ENCODE data around the gene TSC22D1. TPM values are rescaled to one million over a fixed set of nuclear protein-coding genes. Genes with fewer than 3 reads are reported as not detected.

TSC22D1 gene
- total and polyA plus RNA-seq, 4 donors: 21.0 to 43.5 (median 37.0) TPM

DNA sequence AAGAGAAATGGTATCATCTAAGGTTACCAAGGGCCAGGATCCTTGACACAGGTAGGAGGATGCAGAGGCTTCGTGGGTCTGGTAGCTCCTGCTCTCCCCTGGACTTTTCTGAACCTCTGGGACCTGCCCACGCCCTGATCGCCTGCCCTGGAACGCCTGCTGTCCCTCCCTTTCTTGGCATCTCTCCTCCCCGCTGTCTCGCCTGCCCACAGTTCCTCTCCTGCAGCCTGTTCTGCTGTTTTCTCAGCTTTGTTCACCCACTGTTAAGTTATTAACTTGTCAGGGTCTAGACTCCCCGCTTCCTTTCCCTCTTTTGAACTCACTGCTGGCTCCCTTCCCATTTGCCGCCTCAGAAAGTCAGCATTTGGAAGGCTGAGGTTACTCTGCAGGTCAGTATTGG is 182.7 kb downstream of the TSC22D1 start:
- Histone ChIP-seq H3K9ac (ENCODE audit: low read depth in 1 of 2, low read length in 2 of 2) (no peak overlapping the region), H3K27me3 (ENCODE audit: control insufficient read depth in 4 of 4, insufficient read depth in 4 of 4, low read length in 3 of 4) (no peaks in the 10 kb centered on the region), H3K4me3 (ENCODE audit: low read depth in 1 of 3, low read length in 3 of 3) (no peak overlapping the region), H3K4me1 (ENCODE audit: control insufficient read depth in 4 of 4, insufficient read depth in 4 of 4, low read length in 3 of 4) (peaks cover 3 to 17% (median 8%) of the 10 kb centered on the region in 4 donors), H3K36me3 (ENCODE audit: control insufficient read depth in 4 of 4, insufficient read depth in 3 of 4, low read depth in 1 of 4, low read length in 3 of 4) (no peaks in the 10 kb centered on the region), H3K27ac (ENCODE audit: low read depth in 1 of 2, low read length in 2 of 2) (no peak overlapping the region), H3K9me3 (ENCODE audit: control insufficient read depth in 4 of 4, low read length in 3 of 4) (no peaks in the 10 kb centered on the region)
- 14% methylated on average over 8 of the region's 8 CpGs for WGBS
- peak; percentile 65 for DNase-seq (ENCODE audit: low spot score)
- no peak for TF ChIP-seq SP1 (IDR thresholded peaks at IDR 0.05)
- no peak for TF ChIP-seq EGR1 (IDR thresholded peaks at IDR 0.05; ENCODE audit: low read depth in 2 of 2)
- peak in 1 of 2 donors; percentile 35 for TF ChIP-seq HNF4A (conservative IDR thresholded peaks at IDR 0.05)
- TF ChIP-seq FOXA1 (IDR thresholded peaks at IDR 0.05): no peak
- TF ChIP-seq HNF4G (IDR thresholded peaks at IDR 0.05): no peak
- TF ChIP-seq TAF1 (conservative IDR thresholded peaks at IDR 0.05): no peak
- no peak for TF ChIP-seq YY1 (IDR thresholded peaks at IDR 0.05)
- TF ChIP-seq, protein P1, sequence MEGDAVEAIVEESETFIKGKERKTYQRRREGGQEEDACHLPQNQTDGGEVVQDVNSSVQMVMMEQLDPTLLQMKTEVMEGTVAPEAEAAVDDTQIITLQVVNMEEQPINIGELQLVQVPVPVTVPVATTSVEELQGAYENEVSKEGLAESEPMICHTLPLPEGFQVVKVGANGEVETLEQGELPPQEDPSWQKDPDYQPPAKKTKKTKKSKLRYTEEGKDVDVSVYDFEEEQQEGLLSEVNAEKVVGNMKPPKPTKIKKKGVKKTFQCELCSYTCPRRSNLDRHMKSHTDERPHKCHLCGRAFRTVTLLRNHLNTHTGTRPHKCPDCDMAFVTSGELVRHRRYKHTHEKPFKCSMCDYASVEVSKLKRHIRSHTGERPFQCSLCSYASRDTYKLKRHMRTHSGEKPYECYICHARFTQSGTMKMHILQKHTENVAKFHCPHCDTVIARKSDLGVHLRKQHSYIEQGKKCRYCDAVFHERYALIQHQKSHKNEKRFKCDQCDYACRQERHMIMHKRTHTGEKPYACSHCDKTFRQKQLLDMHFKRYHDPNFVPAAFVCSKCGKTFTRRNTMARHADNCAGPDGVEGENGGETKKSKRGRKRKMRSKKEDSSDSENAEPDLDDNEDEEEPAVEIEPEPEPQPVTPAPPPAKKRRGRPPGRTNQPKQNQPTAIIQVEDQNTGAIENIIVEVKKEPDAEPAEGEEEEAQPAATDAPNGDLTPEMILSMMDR (IDR thresholded peaks at IDR 0.05; ENCODE audit: low read depth, low read length, missing input control): no peak
- TF ChIP-seq ATF3 (IDR thresholded peaks at IDR 0.05): no peak
- no peak for TF ChIP-seq REST (IDR thresholded peaks at IDR 0.05)
- TF ChIP-seq, protein P2, sequence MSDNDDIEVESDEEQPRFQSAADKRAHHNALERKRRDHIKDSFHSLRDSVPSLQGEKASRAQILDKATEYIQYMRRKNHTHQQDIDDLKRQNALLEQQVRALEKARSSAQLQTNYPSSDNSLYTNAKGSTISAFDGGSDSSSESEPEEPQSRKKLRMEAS (IDR thresholded peaks at IDR 0.05): no peak
- TF ChIP-seq RAD21 (IDR thresholded peaks at IDR 0.05): peak in 1 of 2 donors; percentile 42
- TF ChIP-seq RXRA (IDR thresholded peaks at IDR 0.05): peak in 1 of 2 donors; percentile 44
- TF ChIP-seq GABPA (IDR thresholded peaks at IDR 0.05 in 1 of 2, conservative IDR thresholded peaks at IDR 0.05 in 1 of 2): no peak

DNA sequence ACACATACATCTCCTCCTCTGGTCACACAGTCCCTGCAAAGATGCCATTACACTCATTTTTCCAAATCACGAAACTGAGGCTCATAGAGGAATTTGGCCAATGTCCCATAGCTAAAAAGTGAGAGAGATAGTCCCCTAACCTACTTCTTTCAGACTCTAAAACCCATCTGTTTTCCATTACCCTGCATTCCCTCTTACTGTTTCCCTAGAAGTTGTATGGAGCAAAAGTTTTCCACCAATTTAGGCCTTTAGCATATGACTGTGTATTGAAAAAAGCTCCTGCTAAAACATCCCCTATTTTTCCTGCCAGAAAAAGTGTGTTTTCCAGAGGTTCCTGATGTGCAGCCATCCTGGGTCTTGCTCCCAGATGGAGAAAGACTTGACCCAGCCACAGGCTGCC is 186.3 kb downstream of the TSC22D1 start:
- Histone ChIP-seq H3K27me3 (ENCODE audit: control insufficient read depth in 4 of 4, insufficient read depth in 4 of 4, low read length in 3 of 4) (no peaks in the 10 kb centered on the region), H3K9me3 (ENCODE audit: control insufficient read depth in 4 of 4, low read length in 3 of 4) (no peaks in the 10 kb centered on the region), H3K9ac (ENCODE audit: low read depth in 1 of 2, low read length in 2 of 2) (no peak overlapping the region), H3K4me1 (ENCODE audit: control insufficient read depth in 4 of 4, insufficient read depth in 4 of 4, low read length in 3 of 4) (peaks cover 4 to 22% (median 14%) of the 10 kb centered on the region in 4 donors), H3K36me3 (ENCODE audit: control insufficient read depth in 4 of 4, insufficient read depth in 3 of 4, low read depth in 1 of 4, low read length in 3 of 4) (no peaks in the 10 kb centered on the region), H3K4me3 (ENCODE audit: low read depth in 1 of 3, low read length in 3 of 3) (no peak overlapping the region), H3K27ac (ENCODE audit: low read depth in 1 of 2, low read length in 2 of 2) (no peak overlapping the region)
- DNase-seq (ENCODE audit: low spot score): no peak
- WGBS: 94% methylated on average over 1 of the region's 1 CpG
- TF ChIP-seq SP1 (IDR thresholded peaks at IDR 0.05) (no peak), RXRA (IDR thresholded peaks at IDR 0.05) (no peak), EGR1 (IDR thresholded peaks at IDR 0.05; ENCODE audit: low read depth in 2 of 2) (no peak), HNF4G (IDR thresholded peaks at IDR 0.05) (no peak), FOXA1 (IDR thresholded peaks at IDR 0.05) (no peak), RAD21 (IDR thresholded peaks at IDR 0.05) (no peak), REST (IDR thresholded peaks at IDR 0.05) (no peak), HNF4A (conservative IDR thresholded peaks at IDR 0.05) (no peak), GABPA (IDR thresholded peaks at IDR 0.05 in 1 of 2, conservative IDR thresholded peaks at IDR 0.05 in 1 of 2) (no peak), YY1 (IDR thresholded peaks at IDR 0.05) (no peak), TAF1 (conservative IDR thresholded peaks at IDR 0.05) (no peak), ATF3 (IDR thresholded peaks at IDR 0.05) (no peak), NR2F2 (IDR thresholded peaks at IDR 0.05) (no peak), JUND (IDR thresholded peaks at IDR 0.05) (no peak)
- TF ChIP-seq, protein P2 (IDR thresholded peaks at IDR 0.05): no peak
- TF ChIP-seq, protein P1 (IDR thresholded peaks at IDR 0.05; ENCODE audit: low read depth, low read length, missing input control): no peak
